Measurements from ENCODE around the gene CUX1. TPM values are rescaled to one million over a fixed set of nuclear protein-coding genes. Genes with fewer than 3 reads are reported as not detected.

CUX1 gene
- total RNA-seq, 3 donors from 2014 or later, result 35.1 to 54.4 (median 41.1) TPM

- TF ChIP-seq POLR2A (IDR thresholded peaks at IDR 0.05) (no peak), CTCF (IDR thresholded peaks at IDR 0.05) (no peak)
- Histone ChIP-seq H3K4me1 (no peaks in the 10 kb centered on the region), H3K27ac (no peak overlapping the region), H3K36me3 (no peaks in the 10 kb centered on the region), H3K4me3 (no peak overlapping the region), H3K27me3 (no peaks in the 10 kb centered on the region), H3K9me3 (no peaks in the 10 kb centered on the region)
- intact Hi-C loops (cut with DNase I; ENCODE audit: low total_unique reads), result no loop called here
- no peak for DNase-seq (ENCODE audit: low spot score in 2 of 2)
Measured at GRCh38 chr7:101891936-101892640, 74.7 kb downstream of the CUX1 start.

- DNase-seq (ENCODE audit: low spot score in 2 of 2), result no peak
- TF ChIP-seq POLR2A (IDR thresholded peaks at IDR 0.05), result no peak
- TF ChIP-seq POLR2AphosphoS5 (IDR thresholded peaks at IDR 0.05), result no peak
- no peak for TF ChIP-seq CTCF (IDR thresholded peaks at IDR 0.05)
- Histone ChIP-seq H3K9me3 (no peaks in the 10 kb centered on the region), H3K4me1 (no peaks in the 10 kb centered on the region), H3K27ac (no peak overlapping the region), H3K27me3 (no peaks in the 10 kb centered on the region), H3K4me3 (no peak overlapping the region), H3K36me3 (no peaks in the 10 kb centered on the region)
- intact Hi-C loops (cut with DNase I; ENCODE audit: low total_unique reads), result no loop called here
Measured at GRCh38 chr7:101893341-101894082, 76.1 kb downstream of the CUX1 start.

GRCh38 chr7:101896316-101896715 lies 78.9 kb downstream of the CUX1 start:
- Histone ChIP-seq H3K4me3 (no peak overlapping the region), H3K27me3 (no peaks in the 10 kb centered on the region), H3K9me3 (no peaks in the 10 kb centered on the region), H3K4me1 (no peaks in the 10 kb centered on the region), H3K36me3 (no peaks in the 10 kb centered on the region), H3K27ac (no peak overlapping the region)
- no peak for DNase-seq (ENCODE audit: low spot score in 2 of 2)
- no peak for TF ChIP-seq POLR2A (IDR thresholded peaks at IDR 0.05)
- TF ChIP-seq POLR2AphosphoS5 (IDR thresholded peaks at IDR 0.05), result no peak
- no peak for TF ChIP-seq CTCF (IDR thresholded peaks at IDR 0.05)
- intact Hi-C loops (cut with DNase I; ENCODE audit: low total_unique reads), result no loop called here

DNA sequence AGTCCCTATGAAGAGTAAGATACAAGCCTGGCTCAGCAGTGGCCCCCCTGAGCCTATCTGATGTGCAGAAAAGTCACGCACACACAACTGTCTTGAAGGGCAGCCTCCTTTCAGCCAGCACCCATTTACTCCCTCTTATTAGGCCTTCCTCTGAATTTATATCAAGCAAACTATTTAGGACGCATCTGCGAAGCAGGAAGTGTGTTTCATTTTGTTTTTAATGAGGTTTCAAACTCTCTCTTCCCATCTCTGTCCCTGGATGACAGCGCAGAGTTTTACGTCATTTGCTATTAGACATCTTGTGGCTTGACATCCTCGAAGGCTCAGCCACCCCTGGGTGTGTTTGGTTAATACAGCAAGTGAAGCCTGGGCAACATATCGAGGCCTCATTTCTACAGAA lies 79.5 kb downstream of the CUX1 start:
- Histone ChIP-seq H3K4me3 (no peak overlapping the region), H3K4me1 (no peaks in the 10 kb centered on the region), H3K9me3 (no peaks in the 10 kb centered on the region), H3K27me3 (no peaks in the 10 kb centered on the region), H3K36me3 (no peaks in the 10 kb centered on the region), H3K27ac (no peak overlapping the region)
- intact Hi-C loops (cut with DNase I; ENCODE audit: low total_unique reads), result no loop called here
- TF ChIP-seq POLR2A (IDR thresholded peaks at IDR 0.05) (no peak), CTCF (IDR thresholded peaks at IDR 0.05) (no peak)
- no peak for DNase-seq (ENCODE audit: low spot score in 2 of 2)

GRCh38 chr7:101898106-101898505 lies 80.7 kb downstream of the CUX1 start:
- no peak overlapping the region for H3K27ac ChIP-seq
- no peak for DNase-seq (ENCODE audit: low spot score in 2 of 2)
- no peaks in the 10 kb centered on the region for H3K27me3 ChIP-seq
- H3K9me3 ChIP-seq, result no peaks in the 10 kb centered on the region
- intact Hi-C loops (cut with DNase I; ENCODE audit: low total_unique reads), result no loop called here
- no peaks in the 10 kb centered on the region for H3K36me3 ChIP-seq
- TF ChIP-seq CTCF (IDR thresholded peaks at IDR 0.05) (no peak), POLR2AphosphoS5 (IDR thresholded peaks at IDR 0.05) (no peak), POLR2A (IDR thresholded peaks at IDR 0.05) (no peak)
- H3K4me3 ChIP-seq, result no peak overlapping the region
- H3K4me1 ChIP-seq, result no peaks in the 10 kb centered on the region

Measured in breast epithelium (tissue), 4 donors.